ENCODE data around the gene ARHGAP1.

ARHGAP1 gene

GRCh38 chr11:46729110-46730027 lies 28.9 kb upstream of the ARHGAP1 start:
- Mint-ChIP-seq H3K4me3 (no peak overlapping the region), H3K4me1 (ENCODE audit: low read depth) (no peaks in the 10 kb centered on the region), H3K27me3 (ENCODE audit: low read depth) (no peaks in the 10 kb centered on the region), H3K9me3 (no peaks in the 10 kb centered on the region), H3K27ac (no peak overlapping the region), H3K36me3 (ENCODE audit: low read depth) (no peaks in the 10 kb centered on the region)

- Mint-ChIP-seq H3K27me3 (ENCODE audit: low read depth) (no peaks in the 10 kb centered on the region), H3K36me3 (ENCODE audit: low read depth) (no peaks in the 10 kb centered on the region), H3K9me3 (no peaks in the 10 kb centered on the region), H3K4me3 (no peak overlapping the region), H3K27ac (no peak overlapping the region), H3K4me1 (ENCODE audit: low read depth) (no peaks in the 10 kb centered on the region)
Observed at GRCh38 chr11:46728659-46729040, 28.2 kb upstream of the ARHGAP1 start.

GRCh38 chr11:46727952-46728658 lies 27.7 kb upstream of the ARHGAP1 start:
- no peaks in the 10 kb centered on the region for H3K27me3 Mint-ChIP-seq (ENCODE audit: low read depth)
- no peak overlapping the region for H3K27ac Mint-ChIP-seq
- H3K36me3 Mint-ChIP-seq (ENCODE audit: low read depth): no peaks in the 10 kb centered on the region
- H3K4me3 Mint-ChIP-seq: no peak overlapping the region
- H3K9me3 Mint-ChIP-seq: no peaks in the 10 kb centered on the region
- no peaks in the 10 kb centered on the region for H3K4me1 Mint-ChIP-seq (ENCODE audit: low read depth)

- Mint-ChIP-seq H3K27me3 (ENCODE audit: low read depth) (peaks cover 2% of the 10 kb centered on the region), H3K27ac (no peak overlapping the region), H3K4me3 (no peak overlapping the region), H3K9me3 (no peaks in the 10 kb centered on the region), H3K36me3 (ENCODE audit: low read depth) (no peaks in the 10 kb centered on the region), H3K4me1 (ENCODE audit: low read depth) (no peaks in the 10 kb centered on the region)
Observed at GRCh38 chr11:46726206-46726862, 25.9 kb upstream of the ARHGAP1 start.

GRCh38 chr11:46725338-46726205 lies 25.2 kb upstream of the ARHGAP1 start:
- Mint-ChIP-seq H3K36me3 (ENCODE audit: low read depth) (no peaks in the 10 kb centered on the region), H3K4me3 (no peak overlapping the region), H3K4me1 (ENCODE audit: low read depth) (no peaks in the 10 kb centered on the region), H3K27ac (no peak overlapping the region), H3K27me3 (ENCODE audit: low read depth) (peaks cover 5% of the 10 kb centered on the region), H3K9me3 (no peaks in the 10 kb centered on the region)

- Mint-ChIP-seq H3K4me1 (ENCODE audit: low read depth) (no peaks in the 10 kb centered on the region), H3K4me3 (no peak overlapping the region), H3K27me3 (ENCODE audit: low read depth) (peaks cover 5% of the 10 kb centered on the region), H3K9me3 (no peaks in the 10 kb centered on the region), H3K27ac (no peak overlapping the region), H3K36me3 (ENCODE audit: low read depth) (no peaks in the 10 kb centered on the region)
Observed at GRCh38 chr11:46724088-46724487, 23.7 kb upstream of the ARHGAP1 start.

- Mint-ChIP-seq H3K36me3 (ENCODE audit: low read depth) (no peaks in the 10 kb centered on the region), H3K4me3 (no peak overlapping the region), H3K27ac (no peak overlapping the region), H3K4me1 (ENCODE audit: low read depth) (peaks cover 3% of the 10 kb centered on the region), H3K27me3 (ENCODE audit: low read depth) (peaks cover 5% of the 10 kb centered on the region), H3K9me3 (no peaks in the 10 kb centered on the region)
Observed at GRCh38 chr11:46723359-46723680, 22.9 kb upstream of the ARHGAP1 start.

GRCh38 chr11:46722566-46723358 lies 22.3 kb upstream of the ARHGAP1 start:
- Mint-ChIP-seq H3K9me3 (no peaks in the 10 kb centered on the region), H3K36me3 (ENCODE audit: low read depth) (no peaks in the 10 kb centered on the region), H3K4me1 (ENCODE audit: low read depth) (peaks cover 6% of the 10 kb centered on the region), H3K27ac (no peak overlapping the region), H3K4me3 (no peak overlapping the region), H3K27me3 (ENCODE audit: low read depth) (peaks cover 5% of the 10 kb centered on the region)

- H3K4me1 Mint-ChIP-seq (ENCODE audit: low read depth): peaks cover 6% of the 10 kb centered on the region
Observed at GRCh38 chr11:46721286-46721685, 20.9 kb upstream of the ARHGAP1 start.

GRCh38 chr11:46719543-46720218 lies 19.3 kb upstream of the ARHGAP1 start:
- no peak overlapping the region for H3K4me3 Mint-ChIP-seq
- no peaks in the 10 kb centered on the region for H3K9me3 Mint-ChIP-seq
- H3K36me3 Mint-ChIP-seq (ENCODE audit: low read depth): no peaks in the 10 kb centered on the region
- peaks cover 5% of the 10 kb centered on the region for H3K27me3 Mint-ChIP-seq (ENCODE audit: low read depth)
- H3K27ac Mint-ChIP-seq: no peak overlapping the region
- H3K4me1 Mint-ChIP-seq (ENCODE audit: low read depth): peaks cover 6% of the 10 kb centered on the region

More at GRCh38 chr11:46721286-46721685, 20.9 kb upstream of the ARHGAP1 start:
- no peak overlapping the region for H3K4me3 Mint-ChIP-seq
- no peaks in the 10 kb centered on the region for H3K36me3 Mint-ChIP-seq (ENCODE audit: low read depth)
- H3K9me3 Mint-ChIP-seq: no peaks in the 10 kb centered on the region
- peaks cover 5% of the 10 kb centered on the region for H3K27me3 Mint-ChIP-seq (ENCODE audit: low read depth)
- H3K27ac Mint-ChIP-seq: no peak overlapping the region

- H3K27me3 Mint-ChIP-seq (ENCODE audit: low read depth): peaks cover 5% of the 10 kb centered on the region
- H3K4me1 Mint-ChIP-seq (ENCODE audit: low read depth): peaks cover 6% of the 10 kb centered on the region
- H3K36me3 Mint-ChIP-seq (ENCODE audit: low read depth): no peaks in the 10 kb centered on the region
- H3K9me3 Mint-ChIP-seq: no peaks in the 10 kb centered on the region
- no peak within 1 kb of the TSS for H3K27ac Mint-ChIP-seq
- no peak within 1 kb of the TSS for H3K4me3 Mint-ChIP-seq
Observed at GRCh38 chr11:46719048-46719542, 18.7 kb upstream of the ARHGAP1 start, which contains the start of gene F2. F2 (plus strand) TSS chr11:46719213; CDS start chr11:46719236, 23 bp downstream.

GRCh38 chr11:46718155-46719019 lies 18.0 kb upstream of the ARHGAP1 start:
- Mint-ChIP-seq H3K4me1 (ENCODE audit: low read depth) (peaks cover 6% of the 10 kb centered on the region), H3K4me3 (no peak overlapping the region), H3K9me3 (no peaks in the 10 kb centered on the region), H3K27ac (no peak overlapping the region), H3K27me3 (ENCODE audit: low read depth) (peaks cover 5% of the 10 kb centered on the region), H3K36me3 (ENCODE audit: low read depth) (no peaks in the 10 kb centered on the region)

Measured in T-helper 1 cell treated with Interleukin-12 subunit alpha and Interleukin-12 subunit beta and Interleukin-4 antibody, amounts not matched to agents 30 μg/mL and 1 μg/mL, for 36 hours (primary cell).